Right hindlimb (tissue), 1 donor: ENCODE results near the gene ELN.

ENCODE experiments used
- DNase-seq: peaks from one replicate; pipeline ENCODE4 v3.0.0-alpha.2; 2018

The ELN gene

GRCh38 chr7:74026406-74026902, 1.5 kb upstream of the ELN start:
- no peak for DNase-seq

- DNase-seq = peak; percentile 91
Measured at GRCh38 chr7:74026903-74027682, 880 bp upstream of the ELN start.

DNA sequence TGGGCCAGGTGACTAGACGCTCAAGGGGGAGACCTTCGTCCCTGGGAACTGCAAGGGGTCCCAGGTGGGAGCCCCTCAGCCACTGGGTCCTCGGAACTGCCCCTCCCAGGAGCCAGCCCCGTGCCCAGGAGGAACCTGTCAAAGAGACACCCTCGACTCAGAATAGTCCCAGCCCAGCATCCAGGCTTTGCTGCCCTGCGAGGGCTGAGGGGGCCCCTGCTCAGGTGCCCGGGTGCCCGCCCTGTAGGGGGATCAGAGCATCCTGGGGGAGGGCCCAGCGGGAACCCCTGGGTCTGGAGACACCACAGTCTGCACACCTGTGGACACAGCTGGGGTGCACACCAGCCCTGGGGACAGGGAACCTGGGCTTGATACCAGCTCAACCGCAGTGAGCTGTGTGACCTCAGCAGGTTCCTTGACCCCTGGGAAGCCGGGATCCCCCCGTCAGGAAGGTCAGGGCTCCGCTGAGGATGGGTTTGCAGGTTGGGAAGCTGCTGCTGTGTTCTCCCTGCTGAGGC, 407 bp downstream of the ELN start:
- no peak for DNase-seq

GRCh38 chr7:74029089-74029785, 1.3 kb downstream of the ELN start:
- peak; percentile 73 for DNase-seq

GRCh38 chr7:74029991-74030415, 2.0 kb downstream of the ELN start:
- DNase-seq = no peak

- DNase-seq = no peak
Measured at GRCh38 chr7:74030861-74031260, 2.9 kb downstream of the ELN start.

DNA sequence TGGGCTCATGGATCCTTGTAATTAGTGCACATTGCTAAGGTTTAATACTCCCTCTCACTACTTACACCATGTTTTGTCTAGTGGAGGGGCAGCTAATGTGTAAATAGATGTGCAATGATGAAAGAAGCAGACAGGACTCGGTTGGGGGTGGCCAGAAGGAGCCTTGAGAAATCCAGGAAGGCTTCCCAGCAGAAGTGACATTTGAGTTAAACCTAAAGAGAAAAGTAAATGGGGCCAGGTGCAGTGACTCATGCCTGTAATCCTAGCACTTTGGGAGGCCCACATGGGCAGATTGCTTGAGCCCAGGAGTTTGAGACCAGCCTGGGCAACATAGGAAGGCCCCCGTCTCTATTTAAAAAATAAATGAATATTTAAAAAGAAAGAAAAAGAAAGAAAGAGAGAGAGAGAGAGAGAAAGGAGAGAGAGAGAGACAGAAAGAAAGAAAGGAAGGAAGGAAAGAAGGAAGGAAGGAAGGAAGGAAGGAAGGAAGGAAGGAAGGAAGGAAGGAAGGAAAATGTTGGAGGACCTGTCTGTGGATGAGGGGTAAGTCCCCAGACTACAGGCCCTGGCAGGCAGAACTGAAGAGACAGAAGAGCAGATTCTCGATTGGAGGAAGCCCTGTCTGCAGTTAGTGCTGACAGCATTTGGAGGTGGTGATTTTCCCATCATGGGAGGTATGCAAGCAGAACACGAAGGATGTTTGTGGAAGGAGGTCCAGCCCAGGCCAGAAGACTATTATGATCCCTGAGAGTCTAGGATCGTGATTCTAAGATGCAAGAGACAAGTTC, 3.6 kb downstream of the ELN start:
- no peak for DNase-seq

DNA sequence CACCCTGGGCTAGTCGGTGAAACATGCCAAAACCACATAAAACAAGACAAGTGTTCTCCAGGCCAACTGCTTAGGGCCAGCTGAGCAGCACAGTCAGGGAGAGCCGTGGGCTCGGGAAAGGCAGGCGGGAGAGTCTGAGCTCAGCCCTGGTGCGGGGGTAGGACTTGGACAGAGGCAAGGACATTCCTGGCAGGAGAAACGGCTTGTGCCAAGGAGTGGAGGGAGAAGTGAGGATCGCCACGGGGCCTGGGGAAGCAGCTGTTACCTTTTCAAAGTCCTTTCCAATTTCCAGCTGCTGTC, 4.2 kb downstream of the ELN start:
- DNase-seq = peak; percentile 81

GRCh38 chr7:74032624-74033371, 4.8 kb downstream of the ELN start:
- no peak for DNase-seq

DNA sequence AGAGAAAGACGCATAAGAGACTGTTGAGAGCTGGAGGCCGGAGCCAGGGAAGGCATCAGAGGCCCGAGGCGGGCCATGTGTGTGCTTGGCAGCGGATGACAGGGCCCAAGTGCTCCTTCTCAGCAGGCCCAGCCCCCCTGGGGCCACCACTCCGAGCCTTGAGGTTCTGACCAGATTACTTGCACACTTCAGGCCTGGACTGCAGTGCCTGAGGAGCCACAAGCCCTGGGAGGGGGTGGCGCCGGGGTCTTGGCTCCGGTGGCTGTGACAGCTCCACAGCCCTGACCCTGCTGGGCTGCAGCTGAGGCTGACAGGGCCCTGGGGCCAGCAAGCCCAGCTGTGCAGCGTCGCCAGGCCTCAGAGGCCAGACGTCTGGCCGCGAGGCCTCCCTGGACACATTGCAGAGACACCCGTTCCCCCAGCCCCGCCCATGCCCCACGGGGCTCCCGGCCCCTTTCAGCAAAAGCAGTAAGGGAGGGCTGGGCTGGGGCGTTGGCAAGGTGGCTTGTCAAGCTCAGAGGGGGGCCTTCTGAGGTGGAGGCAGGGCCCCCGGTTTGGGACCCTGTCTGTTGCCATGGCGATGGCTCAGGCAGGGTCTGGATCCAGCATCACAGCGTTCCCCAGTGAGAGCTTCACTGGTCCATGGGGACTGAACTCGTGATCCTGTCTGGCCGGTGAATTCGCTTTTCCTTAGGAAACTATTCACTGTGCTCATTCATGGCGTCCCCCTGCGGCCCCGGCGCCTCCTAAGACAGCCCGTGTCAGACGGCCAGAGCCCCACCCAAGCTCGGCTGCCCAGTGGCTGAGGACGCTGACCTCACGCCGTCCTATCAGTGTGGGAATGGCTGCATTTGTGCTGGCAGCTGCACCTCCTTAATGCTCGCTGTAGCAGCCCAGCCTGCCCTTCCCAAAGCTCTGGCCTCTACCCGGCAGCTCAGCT, 5.7 kb downstream of the ELN start:
- DNase-seq = peak; percentile 81

- no peak for DNase-seq
Measured at GRCh38 chr7:74037609-74038008, 9.6 kb downstream of the ELN start.

GRCh38 chr7:74038194-74038961, 10.4 kb downstream of the ELN start:
- no peak for DNase-seq

GRCh38 chr7:74039337-74039736, 11.4 kb downstream of the ELN start:
- DNase-seq = no peak

DNA sequence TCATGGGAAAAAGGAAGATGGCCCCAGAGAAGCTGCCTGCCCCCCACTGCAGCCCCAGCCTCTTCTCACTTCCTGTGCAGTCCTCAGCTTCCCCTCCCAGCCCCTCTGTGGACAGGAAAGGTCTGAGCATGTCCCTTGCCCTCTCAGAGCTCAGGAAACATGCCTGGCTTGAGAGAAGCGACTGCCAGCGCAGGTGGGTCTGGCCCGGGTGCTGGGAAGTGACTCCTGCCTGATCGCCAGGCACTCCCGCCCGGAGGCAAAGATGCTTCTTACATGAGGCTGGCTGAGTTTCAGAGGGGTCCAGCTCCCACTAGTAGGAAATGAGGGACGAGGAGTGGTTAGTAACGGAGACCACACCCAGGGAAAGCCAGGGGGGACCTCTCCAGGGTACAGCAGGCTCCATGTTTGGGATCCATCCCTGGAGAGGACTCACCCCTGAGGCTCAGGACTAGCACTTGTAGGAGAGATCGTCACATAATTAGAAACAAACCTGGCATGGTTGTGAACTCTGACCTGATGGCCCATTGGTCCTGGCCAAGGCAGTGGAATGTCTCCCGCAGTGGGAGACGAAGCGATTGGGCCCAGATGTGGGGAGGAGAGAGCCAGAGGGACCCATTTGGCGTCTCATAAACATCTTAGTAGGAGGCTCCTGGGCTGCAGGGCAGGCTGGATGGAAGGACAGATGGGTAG, 12.3 kb downstream of the ELN start:
- DNase-seq = no peak

DNA sequence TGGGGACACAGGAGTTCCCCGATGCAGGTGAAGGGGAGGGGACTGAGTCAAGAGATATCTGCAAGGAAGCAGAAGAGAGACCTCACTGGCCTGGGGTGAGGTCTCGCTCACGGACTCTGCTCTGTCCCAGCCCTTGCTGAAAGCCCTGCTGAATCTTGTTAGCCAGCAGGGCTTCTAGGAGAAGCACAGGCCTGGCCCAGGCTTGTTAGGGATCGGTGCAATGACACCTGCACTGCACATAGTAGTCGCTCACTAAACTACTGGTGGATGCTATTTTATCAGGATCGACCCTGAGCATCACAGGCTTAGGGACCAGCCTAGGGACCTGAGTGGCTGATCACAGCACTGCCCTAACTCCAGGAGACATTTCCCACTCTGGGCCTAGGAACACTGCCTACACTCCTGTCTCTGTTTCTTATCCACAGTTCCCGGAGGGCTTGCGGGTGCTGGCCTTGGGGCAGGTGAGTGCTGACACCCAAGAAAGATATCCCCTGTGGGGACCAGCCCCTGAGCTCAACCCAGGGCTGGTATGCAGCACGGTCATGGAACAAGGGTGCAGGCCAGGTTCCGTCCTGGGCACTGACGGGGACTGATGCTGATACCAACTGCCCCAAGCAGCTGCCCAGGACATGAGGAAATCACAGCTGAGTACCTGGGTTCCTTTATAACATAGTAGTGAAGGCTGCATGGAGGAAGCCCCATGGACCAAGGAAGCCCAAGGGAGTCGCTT, 13.0 kb downstream of the ELN start:
- DNase-seq = no peak

DNA sequence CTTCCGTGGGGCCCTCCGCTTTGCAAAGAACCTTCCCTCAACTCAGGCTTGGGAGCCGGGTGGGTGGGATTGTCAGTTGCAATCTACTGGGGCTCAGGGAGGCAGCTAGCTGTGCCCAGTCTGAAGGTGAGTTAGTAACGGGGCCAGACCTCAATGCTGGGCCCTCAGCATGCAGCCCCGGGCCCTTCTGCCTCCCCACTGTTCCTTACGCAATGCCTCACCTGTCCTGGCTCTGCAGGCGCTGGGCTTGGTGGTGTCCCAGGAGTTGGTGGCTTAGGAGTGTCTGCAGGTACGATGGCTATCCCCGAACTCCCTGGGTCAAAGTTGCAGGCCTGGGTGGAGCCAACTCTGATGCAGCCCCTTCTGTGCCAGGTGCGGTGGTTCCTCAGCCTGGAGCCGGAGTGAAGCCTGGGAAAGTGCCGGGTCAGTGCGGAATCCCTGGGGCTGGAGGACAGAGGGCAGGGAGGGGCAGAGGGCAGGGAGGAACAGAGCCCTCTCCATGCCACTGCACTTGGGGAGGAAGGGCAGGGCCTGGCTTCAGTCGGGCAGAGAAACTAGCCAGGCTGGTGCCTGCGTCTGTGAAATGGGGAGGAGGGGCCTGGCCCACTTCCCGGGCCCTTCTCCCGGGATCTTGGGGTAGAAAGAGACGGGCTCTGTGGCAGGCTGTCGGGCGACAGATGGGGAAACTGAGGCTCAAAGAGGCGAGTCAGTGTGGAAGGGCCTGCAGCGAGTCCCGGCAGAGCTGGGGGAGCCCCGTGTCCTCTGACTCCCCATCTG, 15.0 kb downstream of the ELN start:
- DNase-seq = no peak

DNA sequence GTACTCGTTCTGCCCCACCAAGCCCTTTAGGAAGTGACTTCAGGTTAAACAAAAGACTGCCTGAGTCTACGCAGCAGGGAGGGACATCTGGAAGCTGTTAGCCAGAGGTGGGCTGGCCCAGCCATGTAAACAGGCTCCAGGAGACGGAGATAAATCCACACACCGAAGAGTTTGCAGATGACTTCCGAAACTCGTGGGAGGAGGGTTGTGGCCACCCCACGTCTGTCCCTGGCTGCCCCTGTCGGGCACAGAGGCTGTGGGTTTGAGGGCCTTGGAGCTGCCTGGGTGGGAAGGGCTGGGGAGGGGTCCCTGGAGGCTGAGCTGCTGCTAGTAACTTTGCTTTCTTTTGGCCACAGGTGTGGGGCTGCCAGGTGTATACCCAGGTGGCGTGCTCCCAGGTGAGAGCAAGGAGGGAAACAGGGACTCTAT, 15.6 kb downstream of the ELN start:
- DNase-seq = peak; percentile 80
